ENCODE measurements around the gene PELI3. TPM values are rescaled to one million over a fixed set of nuclear protein-coding genes. Genes with fewer than 3 reads are reported as not detected.
A peak's percentile ranks its signal among the peaks of the same experiment; 100 is the strongest.

PELI3 gene
- total RNA-seq, 1 donor from 2014 or later, result 7.7 TPM

GRCh38 chr11:66498506-66498905, 31.8 kb downstream of the PELI3 start:
- Mint-ChIP-seq H3K4me1 (ENCODE audit: low read depth, unreplicated experiment) (no peaks in the 10 kb centered on the region), H3K36me3 (ENCODE audit: unreplicated experiment) (no peaks in the 10 kb centered on the region), H3K27me3 (ENCODE audit: unreplicated experiment) (no peaks in the 10 kb centered on the region), H3K27ac (ENCODE audit: unreplicated experiment) (no peak overlapping the region), H3K9me3 (ENCODE audit: unreplicated experiment) (no peaks in the 10 kb centered on the region), H3K4me3 (ENCODE audit: unreplicated experiment) (no peak overlapping the region)
- no peak for TF ChIP-seq CTCF (IDR thresholded peaks at IDR 0.05; ENCODE audit: partially characterized antibody, unreplicated experiment)
- no peak for DNase-seq

- Mint-ChIP-seq H3K27me3 (ENCODE audit: unreplicated experiment) (no peaks in the 10 kb centered on the region), H3K4me3 (ENCODE audit: unreplicated experiment) (no peak overlapping the region), H3K36me3 (ENCODE audit: unreplicated experiment) (no peaks in the 10 kb centered on the region), H3K9me3 (ENCODE audit: unreplicated experiment) (no peaks in the 10 kb centered on the region), H3K27ac (ENCODE audit: unreplicated experiment) (no peak overlapping the region), H3K4me1 (ENCODE audit: low read depth, unreplicated experiment) (no peaks in the 10 kb centered on the region)
- no peak for TF ChIP-seq CTCF (IDR thresholded peaks at IDR 0.05; ENCODE audit: partially characterized antibody, unreplicated experiment)
- DNase-seq, result no peak
Measured at GRCh38 chr11:66505276-66505816, 38.6 kb downstream of the PELI3 start.

GRCh38 chr11:66509131-66509561, 42.4 kb downstream of the PELI3 start:
- Mint-ChIP-seq H3K4me3 (ENCODE audit: unreplicated experiment) (no peak overlapping the region), H3K4me1 (ENCODE audit: low read depth, unreplicated experiment) (peaks cover 7% of the 10 kb centered on the region), H3K27me3 (ENCODE audit: unreplicated experiment) (peaks cover 7% of the 10 kb centered on the region), H3K27ac (ENCODE audit: unreplicated experiment) (no peak overlapping the region), H3K36me3 (ENCODE audit: unreplicated experiment) (no peaks in the 10 kb centered on the region), H3K9me3 (ENCODE audit: unreplicated experiment) (no peaks in the 10 kb centered on the region)
- no peak for DNase-seq
- no peak for TF ChIP-seq CTCF (IDR thresholded peaks at IDR 0.05; ENCODE audit: partially characterized antibody, unreplicated experiment)

- peak within 1 kb of the TSS; percentile 93 for H3K27ac Mint-ChIP-seq (ENCODE audit: unreplicated experiment)
- peak; percentile 91 for DNase-seq
- H3K27me3 Mint-ChIP-seq (ENCODE audit: unreplicated experiment), result peaks cover 7% of the 10 kb centered on the region
- H3K4me1 Mint-ChIP-seq (ENCODE audit: low read depth, unreplicated experiment), result peaks cover 7% of the 10 kb centered on the region
- H3K4me3 Mint-ChIP-seq (ENCODE audit: unreplicated experiment), result peak within 1 kb of the TSS; percentile 98
- no peaks in the 10 kb centered on the region for H3K36me3 Mint-ChIP-seq (ENCODE audit: unreplicated experiment)
- TF ChIP-seq CTCF (IDR thresholded peaks at IDR 0.05; ENCODE audit: partially characterized antibody, unreplicated experiment), result no peak
- H3K9me3 Mint-ChIP-seq (ENCODE audit: unreplicated experiment), result no peaks in the 10 kb centered on the region
Measured at GRCh38 chr11:66510271-66510989, 43.7 kb downstream of the PELI3 start, which contains the start of gene BBS1. Gene BBS1, plus strand, starts transcription at chr11:66510635. Its CDS starts 25 bp downstream, at chr11:66510660.

GRCh38 chr11:66510990-66511339, 44.3 kb downstream of the PELI3 start:
- Mint-ChIP-seq H3K27me3 (ENCODE audit: unreplicated experiment) (peaks cover 7% of the 10 kb centered on the region), H3K27ac (ENCODE audit: unreplicated experiment) (peak overlapping the region; percentile 93), H3K9me3 (ENCODE audit: unreplicated experiment) (no peaks in the 10 kb centered on the region), H3K4me1 (ENCODE audit: low read depth, unreplicated experiment) (peaks cover 7% of the 10 kb centered on the region), H3K4me3 (ENCODE audit: unreplicated experiment) (peak overlapping the region; percentile 98), H3K36me3 (ENCODE audit: unreplicated experiment) (no peaks in the 10 kb centered on the region)
- TF ChIP-seq CTCF (IDR thresholded peaks at IDR 0.05; ENCODE audit: partially characterized antibody, unreplicated experiment), result no peak
- no peak for DNase-seq
